Endodermal cell (in vitro differentiated cells): ENCODE data around the gene MACROH2A1. TPM values are rescaled to one million over a fixed set of nuclear protein-coding genes. Genes with fewer than 3 reads are reported as not detected.

Experiments used
- DNase-seq: peaks from one replicate; pipeline ENCODE4 v3.0.0-alpha.2; 2017
- H3K27ac ChIP-seq: 2 replicates; pipeline ENCODE4 v1.5.1; 2013; ENCODE audit warnings: mild to moderate bottlenecking, low read depth, low read length, moderate library complexity
- H3K27me3 ChIP-seq: 2 replicates; pipeline ENCODE4 v1.6.1; 2013; ENCODE audit warnings: mild to moderate bottlenecking, low read length, moderate library complexity; ENCODE audit not compliant: insufficient read depth, control insufficient read depth, poor library complexity, severe bottlenecking
- H3K36me3 ChIP-seq: 2 replicates; pipeline ENCODE4 v1.7.0; 2013; ENCODE audit warnings: mild to moderate bottlenecking, low read length, moderate library complexity; ENCODE audit not compliant: control insufficient read depth, insufficient read depth
- H3K4me1 ChIP-seq: one replicate; pipeline ENCODE4 v1.7.0; 2013; ENCODE audit warnings: low read length; ENCODE audit not compliant: control insufficient read depth, insufficient read depth
- H3K4me3 ChIP-seq: 2 replicates; pipeline ENCODE4 v1.5.1; 2013; ENCODE audit warnings: mild to moderate bottlenecking, low read length, moderate library complexity
- H3K9ac ChIP-seq: 2 replicates; pipeline ENCODE4 v1.6.1; 2013; ENCODE audit warnings: mild to moderate bottlenecking, low read length, moderate library complexity; ENCODE audit not compliant: poor library complexity, severe bottlenecking; ENCODE audit errors: extremely low read depth
- H3K9me3 ChIP-seq: 2 replicates; pipeline ENCODE4 v1.6.1; 2013; ENCODE audit warnings: mild to moderate bottlenecking, low read length, moderate library complexity; ENCODE audit not compliant: control insufficient read depth
- H3K27ac Mint-ChIP-seq: 2 replicates; pipeline ENCODE4 v1.8.0; 2020; ENCODE audit warnings: mixed read lengths
- H3K27me3 Mint-ChIP-seq: 2 replicates; pipeline ENCODE4 v1.8.0; 2021; ENCODE audit warnings: mild to moderate bottlenecking, mixed read lengths; ENCODE audit not compliant: insufficient read depth
- H3K36me3 Mint-ChIP-seq: 2 replicates; pipeline ENCODE4 v1.8.0; 2020; ENCODE audit warnings: low read depth, mixed read lengths
- H3K4me1 Mint-ChIP-seq: 2 replicates; pipeline ENCODE4 v1.8.0; 2020; ENCODE audit warnings: mixed read lengths
- H3K4me3 Mint-ChIP-seq: 2 replicates; pipeline ENCODE4 v1.8.0; 2020; ENCODE audit warnings: mild to moderate bottlenecking, moderate library complexity, mixed read lengths
- H3K9me3 Mint-ChIP-seq: 2 replicates; pipeline ENCODE4 v1.8.0; 2020; ENCODE audit warnings: mild to moderate bottlenecking, mixed read lengths
- CTCF ChIP-seq: fragments of 200-600 bp; sonication (generic); conservative IDR thresholded peaks from 2 replicates; pipeline ENCODE4 v1.5.0; 2021; ENCODE audit warnings: antibody characterized with exemption, mild to moderate bottlenecking
- WGBS, 2 experiments: methylation state at CpG; one replicate each; pipeline versions ENCODE4 v1.1.5 to v1.1.7; 2013; ENCODE audit warnings: missing lambda C conversion rate in 2 of 2, mixed read lengths in 1 of 2; ENCODE audit not compliant: insufficient coverage in 1 of 2, insufficient read length in 1 of 2; 5-methylcytosine and 5-hydroxymethylcytosine counted together
- total RNA-seq, 2 donors: library from RNA; stranded (reverse); fragmentation: NEBNext Ultra II Directional in 1 of 2; extraction: Animal tissue kit (Norgen Biotek cat#: 25700) in 1 of 2; gene quantifications; 2 replicates in 1 of 2; 3 replicates in 1 of 2; pipeline ENCODE4 v1.2.1, GENCODE V29; 2021

Gene MACROH2A1
- total RNA-seq, 2 donors from 2014 or later: 256 to 288 TPM

GRCh38 chr5:135353952-135354721, 44.9 kb downstream of the MACROH2A1 start:
- no peaks in the 10 kb centered on the region for H3K9me3 Mint-ChIP-seq
- 95 to 99% methylated on average over 3 to 4 of the region's 4 CpGs for WGBS, 2 experiments

GRCh38 chr5:135350536-135350935, 48.5 kb downstream of the MACROH2A1 start:
- no peak overlapping the region for H3K4me3 Mint-ChIP-seq
- DNase-seq: no peak
- H3K9me3 ChIP-seq: no peaks in the 10 kb centered on the region
- WGBS, 2 experiments: 94 to 97% methylated on average over 10 of the region's 10 CpGs
- no peak overlapping the region for H3K4me3 ChIP-seq
- H3K27me3 Mint-ChIP-seq: no peaks in the 10 kb centered on the region
- no peak overlapping the region for H3K27ac ChIP-seq
- peaks cover 27% of the 10 kb centered on the region for H3K4me1 Mint-ChIP-seq
- no peak overlapping the region for H3K27ac Mint-ChIP-seq
- H3K9ac ChIP-seq: no peak overlapping the region
- H3K27me3 ChIP-seq: no peaks in the 10 kb centered on the region
- H3K36me3 ChIP-seq: peaks cover 83% of the 10 kb centered on the region
- H3K36me3 Mint-ChIP-seq: peaks cover 66% of the 10 kb centered on the region
- H3K9me3 Mint-ChIP-seq: no peaks in the 10 kb centered on the region
- peaks cover 12% of the 10 kb centered on the region for H3K4me1 ChIP-seq
- TF ChIP-seq CTCF: no peak

More at GRCh38 chr5:135353952-135354721, 44.9 kb downstream of the MACROH2A1 start:
- peaks cover 81% of the 10 kb centered on the region for H3K36me3 Mint-ChIP-seq
- H3K27ac Mint-ChIP-seq: peak overlapping the region; percentile 64
- H3K27me3 Mint-ChIP-seq: no peaks in the 10 kb centered on the region
- H3K4me1 ChIP-seq: no peaks in the 10 kb centered on the region
- TF ChIP-seq CTCF: no peak
- H3K9ac ChIP-seq: no peak overlapping the region
- no peak overlapping the region for H3K27ac ChIP-seq
- DNase-seq: no peak
- H3K4me3 ChIP-seq: no peak overlapping the region
- no peaks in the 10 kb centered on the region for H3K27me3 ChIP-seq
- peaks cover 4% of the 10 kb centered on the region for H3K4me1 Mint-ChIP-seq
- H3K9me3 ChIP-seq: no peaks in the 10 kb centered on the region
- peaks cover 98% of the 10 kb centered on the region for H3K36me3 ChIP-seq
- no peak overlapping the region for H3K4me3 Mint-ChIP-seq

GRCh38 chr5:135349886-135350285, 49.1 kb downstream of the MACROH2A1 start:
- H3K27me3 Mint-ChIP-seq: no peaks in the 10 kb centered on the region
- TF ChIP-seq CTCF: no peak
- H3K4me1 ChIP-seq: peaks cover 12% of the 10 kb centered on the region
- no peak for DNase-seq
- H3K9me3 ChIP-seq: no peaks in the 10 kb centered on the region
- peaks cover 27% of the 10 kb centered on the region for H3K4me1 Mint-ChIP-seq
- H3K27ac ChIP-seq: no peak overlapping the region
- H3K4me3 Mint-ChIP-seq: no peak overlapping the region
- H3K4me3 ChIP-seq: no peak overlapping the region
- peaks cover 66% of the 10 kb centered on the region for H3K36me3 Mint-ChIP-seq
- peaks cover 83% of the 10 kb centered on the region for H3K36me3 ChIP-seq
- no peaks in the 10 kb centered on the region for H3K9me3 Mint-ChIP-seq
- no peak overlapping the region for H3K9ac ChIP-seq
- H3K27ac Mint-ChIP-seq: no peak overlapping the region
- no peaks in the 10 kb centered on the region for H3K27me3 ChIP-seq
